MM.1S (cell line): ENCODE data around the gene SEPTIN1.

Experiments used
- CTCF ChIP-seq: fragments of 300-600 bp; sonication (generic); IDR thresholded peaks from 2 replicates; pipeline ENCODE4 v1.5.1; 2016; ENCODE audit warnings: antibody characterized with exemption, low read length, mixed read lengths
- EZH2phosphoT487 ChIP-seq: fragments of 300-600 bp; sonication (generic); IDR thresholded peaks from 2 replicates; pipeline ENCODE4 v1.6.1; 2018; ENCODE audit warnings: antibody characterized with exemption, low read length

- TF ChIP-seq CTCF (no peak), EZH2phosphoT487 (no peak)
Observed at GRCh38 chr16:30351001-30351441, 31.3 kb downstream of the SEPTIN1 start.
